GM12892 (cell line): Measurements from ENCODE around the gene ZNF467.

Experiments used
- POLR2A ChIP-seq: IDR thresholded peaks from 2 replicates; pipeline ENCODE4 v1.6.1; 2011; ENCODE audit warnings: low read depth, low read length, control low read depth
- TAF1 ChIP-seq: IDR thresholded peaks from 2 replicates; pipeline ENCODE4 v1.6.1; 2011; ENCODE audit warnings: low read depth, mild to moderate bottlenecking, control low read depth, low read length, borderline replicate concordance

- TF ChIP-seq TAF1: no peak
- TF ChIP-seq POLR2A: no peak
Measured at GRCh38 chr7:149727053-149727898, 46.1 kb downstream of the ZNF467 start.
